A549 (cell line): ENCODE measurements around the gene PPP2R5A. TPM values are rescaled to one million over a fixed set of nuclear protein-coding genes. Genes with fewer than 3 reads are reported as not detected.
"Not testable (repeated sequence)": the region's sequence is repeated elsewhere in the genome, so short reads cannot be mapped to it uniquely, and the experiment has no call there.

ENCODE experiments used
- ATAC-seq, 2 experiments: fragments of 200-7000 bp in 1 of 2; fragments of >200 bp in 1 of 2; cut with Nextera tagmentation in 1 of 2; cut with Tn5 transposase in 1 of 2; 3 replicates each; pipeline versions ENCODE4 v1.8.0 to v1.9.1; 2018 to 2020; ENCODE audit warnings: mild to moderate bottlenecking in 1 of 2, moderate library complexity in 1 of 2
- CTCF ChIA-PET: fragments of 300-600 bp; sonication (Branson Sonifier 250); formaldehyde crosslinking; extraction: SDS; loops from one replicate; lab custom pipeline; 2021; ENCODE audit warnings: antibody characterized with exemption, inconsistent platforms; lab: Yijun Ruan, JAX
- POLR2A ChIA-PET: fragments of 350-600 bp; formaldehyde crosslinking; extraction: SDS; loops from one replicate; lab custom pipeline; 2021; ENCODE audit warnings: antibody characterized with exemption, inconsistent platforms; lab: Yijun Ruan, JAX
- DNase-seq, 2 experiments: peaks; one replicate each; pipeline versions ENCODE4 v3.0.0 to v3.0.0-alpha.2; 2011 to 2016; ENCODE audit warnings: low read depth in 1 of 2, low spot score in 1 of 2
- FAIRE-seq: peaks from 2 replicates; lab custom pipeline; 2011; peaks lifted over from hg19 to GRCh38; lab: Jason Lieb, UNC
- H3K27ac ChIP-seq, 2 experiments: fragments of >200 bp; sonication (Bioruptor Twin); formaldehyde crosslinking; 3 replicates each; pipeline ENCODE4 v1.5.1; 2016 to 2017
- H3K4me1 ChIP-seq: fragments of >200 bp; sonication (Bioruptor Twin); formaldehyde crosslinking; 3 replicates; pipeline ENCODE4 v1.6.1; 2016
- H3K4me2 ChIP-seq: fragments of >200 bp; sonication (Bioruptor Twin); formaldehyde crosslinking; 3 replicates; pipeline ENCODE4 v1.6.1; 2016
- H3K4me3 ChIP-seq: fragments of >200 bp; sonication (Bioruptor Twin); formaldehyde crosslinking; 3 replicates; pipeline ENCODE4 v1.5.1; 2016
- H3K9me3 ChIP-seq: fragments of >200 bp; sonication (Bioruptor Twin); formaldehyde crosslinking; 3 replicates; pipeline ENCODE4 v1.6.1; 2016
- BCL3 ChIP-seq: fragments of >200 bp; sonication (Bioruptor Twin); formaldehyde crosslinking; IDR thresholded peaks from 3 replicates; pipeline ENCODE4 v1.6.1; 2016
- BHLHE40 ChIP-seq: IDR thresholded peaks from 2 replicates; pipeline ENCODE4 v1.6.1; 2012; ENCODE audit warnings: low read depth, low read length, inconsistent platforms
- CBX8 ChIP-seq: fragments of 200-600 bp; sonication (generic); IDR thresholded peaks from 2 replicates; pipeline ENCODE4 v1.6.1; 2016
- CTCF ChIP-seq: fragments of >200 bp; sonication (Bioruptor Twin); formaldehyde crosslinking; IDR thresholded peaks from 3 replicates; pipeline ENCODE4 v1.5.1; 2016
- ESRRA ChIP-seq: fragments of 150-350 bp; IDR thresholded peaks from 2 replicates; pipeline ENCODE4 v1.6.1; 2014; ENCODE audit warnings: mild to moderate bottlenecking, low read length, borderline replicate concordance
- GATA3 ChIP-seq: IDR thresholded peaks from 2 replicates; pipeline ENCODE4 v1.6.1; 2012; ENCODE audit warnings: borderline replicate concordance
- HOXA7 ChIP-seq: fragments of 250-450 bp; sonication (Bioruptor Pico); IDR thresholded peaks from 2 replicates; pipeline ENCODE4 v1.5.0; 2020; ENCODE audit warnings: mild to moderate bottlenecking, moderate library complexity
- JUN ChIP-seq, 2 experiments: fragments of >200 bp; sonication (Bioruptor Twin); formaldehyde crosslinking; IDR thresholded peaks; 2 replicates in 1 of 2; 3 replicates in 1 of 2; pipeline ENCODE4 v1.6.1; 2016 to 2017
- JUNB ChIP-seq: fragments of >200 bp; sonication (Bioruptor Twin); formaldehyde crosslinking; IDR thresholded peaks from 2 replicates; pipeline ENCODE4 v1.6.1; 2016
- NPAS2 ChIP-seq: fragments of 250-450 bp; sonication (Bioruptor Pico); IDR thresholded peaks from 2 replicates; pipeline ENCODE4 v1.8.0; 2022; ENCODE audit warnings: mild to moderate bottlenecking, moderate library complexity, borderline replicate concordance
- PHF8 ChIP-seq: fragments of 200-600 bp; sonication (generic); IDR thresholded peaks from 2 replicates; pipeline ENCODE4 v1.6.1; 2016; ENCODE audit warnings: low read depth, mild to moderate bottlenecking, antibody characterized with exemption, moderate library complexity, borderline replicate concordance
- RAD21 ChIP-seq, 2 experiments: fragments of >200 bp in 1 of 2; sonication (Bioruptor Twin) in 1 of 2; formaldehyde crosslinking in 1 of 2; IDR thresholded peaks in 1 of 2; conservative IDR thresholded peaks in 1 of 2; 2 replicates in 1 of 2; 3 replicates in 1 of 2; pipeline ENCODE4 v1.6.1; 2012 to 2018; ENCODE audit warnings: inconsistent platforms in 1 of 2
- RARB ChIP-seq: fragments of 250-450 bp; sonication (Bioruptor Pico); IDR thresholded peaks from 2 replicates; pipeline ENCODE4 v1.8.0; 2021; ENCODE audit warnings: mild to moderate bottlenecking, moderate library complexity
- RFX5 ChIP-seq: fragments of 450-650 bp; IDR thresholded peaks from 2 replicates; pipeline ENCODE4 v1.7.1; 2014; ENCODE audit warnings: antibody characterized with exemption, mild to moderate bottlenecking, moderate library complexity
- ZNF302 ChIP-seq: fragments of 250-450 bp; sonication (Bioruptor Pico); IDR thresholded peaks from 2 replicates; pipeline ENCODE4 v1.9.0; 2021; ENCODE audit warnings: inconsistent platforms, mild to moderate bottlenecking, moderate library complexity
- WGBS: methylation state at CpG from one replicate; pipeline ENCODE4 v1.1.6; 2017; ENCODE audit errors: missing lambda C conversion rate; 5-methylcytosine and 5-hydroxymethylcytosine counted together
- polyA plus RNA-seq, 4 experiments: library from polyadenylated mRNA; depleted of rRNA in 3 of 4; stranded (reverse); fragments of >200 nt; fragmentation: RNase III in 1 of 4; extraction: RNeasy Plus Mini Kit Qiagen cat#74134 plus additional on column Dnase treatment in 1 of 4; gene quantifications; 2 replicates in 3 of 4; 3 replicates in 1 of 4; pipeline ENCODE4 v1.2.3, GENCODE V29; 2011 to 2017
- TF ChIP-seq, protein P1 (sequence below): IDR thresholded peaks from 2 replicates; pipeline ENCODE4 v1.6.1; 2012; ENCODE audit warnings: low read depth, borderline replicate concordance
- TF ChIP-seq, protein P2 (sequence below): IDR thresholded peaks from 2 replicates; pipeline ENCODE4 v1.6.1; 2012

PPP2R5A gene
- polyA plus RNA-seq, 2 of the 4 experiments (the other 2 are of a cell fraction) = 14.9 to 37.6 TPM

GRCh38 chr1:212317916-212318315 lies 32.7 kb downstream of the PPP2R5A start:
- CTCF ChIA-PET = interaction anchor here (1.3 kb wide), 1 partner anchor 247 kb away, joined by 3 read pairs; no protein-coding TSS in a partner anchor
- 89% methylated on average over 2 of the region's 2 CpGs for WGBS
- POLR2A ChIA-PET = no interaction called here
- TF ChIP-seq RAD21 (conservative IDR thresholded peaks at IDR 0.05 in 1 of 2, IDR thresholded peaks at IDR 0.05 in 1 of 2) = no peak
- TF ChIP-seq ESRRA = no peak
- TF ChIP-seq GATA3 = no peak
- TF ChIP-seq JUN (IDR thresholded peaks at IDR 0.05) = no peak
- TF ChIP-seq, protein P1, sequence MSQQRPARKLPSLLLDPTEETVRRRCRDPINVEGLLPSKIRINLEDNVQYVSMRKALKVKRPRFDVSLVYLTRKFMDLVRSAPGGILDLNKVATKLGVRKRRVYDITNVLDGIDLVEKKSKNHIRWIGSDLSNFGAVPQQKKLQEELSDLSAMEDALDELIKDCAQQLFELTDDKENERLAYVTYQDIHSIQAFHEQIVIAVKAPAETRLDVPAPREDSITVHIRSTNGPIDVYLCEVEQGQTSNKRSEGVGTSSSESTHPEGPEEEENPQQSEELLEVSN = no peak
- no peak for TF ChIP-seq BHLHE40
- TF ChIP-seq CBX8 = no peak
- no peak for TF ChIP-seq CTCF
- Histone ChIP-seq H3K4me3 (no peak overlapping the region), H3K4me1 (no peaks in the 10 kb centered on the region; the same call in 2 of the 3 replicates), H3K9me3 (no peaks in the 10 kb centered on the region), H3K27ac (no peak overlapping the region), H3K4me2 (no peak overlapping the region)
- FAIRE-seq (no peak), ATAC-seq (no peak), DNase-seq (no peak)

- H3K4me2 ChIP-seq, H3K4me1 ChIP-seq, H3K9me3 ChIP-seq, H3K4me3 ChIP-seq, ATAC-seq, DNase-seq, H3K27ac ChIP-seq, POLR2A ChIA-PET, CTCF ChIA-PET, FAIRE-seq: not testable (repeated sequence)
- WGBS = no CpG with 5 or more reads among the region's 34 CpGs
These were observed 35.8 kb downstream of the PPP2R5A start for GRCh38 chr1:212321031-212321430.

DNA sequence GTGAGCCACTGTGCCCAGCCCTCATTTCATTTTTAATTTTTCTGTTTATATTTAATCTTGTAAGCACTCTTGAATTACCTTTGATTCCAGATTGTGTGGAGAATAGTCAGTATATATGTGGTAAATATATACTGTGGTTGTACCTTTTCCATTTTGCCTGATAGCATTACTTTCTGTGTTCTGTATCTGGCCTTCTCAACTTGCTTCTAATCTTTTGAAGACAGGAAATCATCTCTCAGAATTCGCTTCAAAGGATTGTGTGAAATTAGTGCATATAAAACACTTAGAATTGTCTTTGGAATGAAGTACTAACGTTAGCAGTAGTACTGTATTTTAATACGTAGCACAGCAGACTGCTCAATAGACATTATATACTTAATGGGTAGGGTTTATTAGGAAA lies 37.9 kb downstream of the PPP2R5A start:
- no peak for ATAC-seq
- 77% methylated on average over 3 of the region's 3 CpGs for WGBS
- ChIA-PET CTCF (interaction anchor here (0.9 to 1.5 kb wide), 3 partner anchors 11 to 252 kb away, joined by 3 to 4 read pairs (median 3); no protein-coding TSS in a partner anchor), POLR2A (no interaction called here)
- H3K27ac ChIP-seq = no peak overlapping the region
- no peaks in the 10 kb centered on the region for H3K9me3 ChIP-seq
- H3K4me3 ChIP-seq = no peak overlapping the region
- DNase-seq = no peak
- no peaks in the 10 kb centered on the region; the same call in 2 of the 3 replicates for H3K4me1 ChIP-seq
- H3K4me2 ChIP-seq = no peak overlapping the region
- TF ChIP-seq ZNF302 = no peak
- no peak for TF ChIP-seq RFX5
- TF ChIP-seq NPAS2 = no peak
- TF ChIP-seq PHF8 = no peak
- TF ChIP-seq JUNB = no peak
- TF ChIP-seq, protein P2, sequence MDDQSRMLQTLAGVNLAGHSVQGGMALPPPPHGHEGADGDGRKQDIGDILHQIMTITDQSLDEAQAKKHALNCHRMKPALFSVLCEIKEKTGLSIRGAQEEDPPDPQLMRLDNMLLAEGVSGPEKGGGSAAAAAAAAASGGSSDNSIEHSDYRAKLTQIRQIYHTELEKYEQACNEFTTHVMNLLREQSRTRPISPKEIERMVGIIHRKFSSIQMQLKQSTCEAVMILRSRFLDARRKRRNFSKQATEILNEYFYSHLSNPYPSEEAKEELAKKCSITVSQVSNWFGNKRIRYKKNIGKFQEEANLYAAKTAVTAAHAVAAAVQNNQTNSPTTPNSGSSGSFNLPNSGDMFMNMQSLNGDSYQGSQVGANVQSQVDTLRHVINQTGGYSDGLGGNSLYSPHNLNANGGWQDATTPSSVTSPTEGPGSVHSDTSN = no peak
- no peak for TF ChIP-seq RARB
- TF ChIP-seq, all 56 proteins: peak for 0
- no peak for FAIRE-seq

DNA sequence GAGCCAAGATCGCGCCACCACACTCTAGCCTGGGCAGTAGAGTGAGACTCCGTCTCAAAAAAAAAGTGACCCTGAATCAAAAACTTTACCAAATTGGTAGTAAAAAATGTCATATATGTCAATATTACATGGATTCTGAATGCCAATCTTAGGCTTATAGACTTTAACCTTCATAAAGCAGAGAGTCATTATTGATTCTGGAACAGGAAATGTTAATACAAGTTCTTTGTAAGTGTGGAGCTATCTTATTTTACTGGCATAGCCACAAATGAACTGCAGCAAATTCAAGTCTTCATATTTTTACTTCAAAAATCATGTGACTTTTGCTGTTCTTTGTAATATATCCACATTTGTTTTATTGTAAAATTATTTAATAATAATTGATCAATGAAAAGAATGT lies 41.3 kb downstream of the PPP2R5A start:
- no peak overlapping the region for H3K27ac ChIP-seq
- no peak for TF ChIP-seq BCL3
- no peak for TF ChIP-seq HOXA7
- no peak for DNase-seq
- no peak overlapping the region for H3K4me3 ChIP-seq
- no peak for ATAC-seq
- FAIRE-seq = no peak
- CTCF ChIA-PET = interaction anchor here (0.6 to 1.4 kb wide), 2 partner anchors 42 to 128 kb away, joined by 3 read pairs; no protein-coding TSS in a partner anchor
- WGBS = 85% methylated on average over 3 of the region's 3 CpGs
- H3K4me1 ChIP-seq = no peaks in the 10 kb centered on the region
- no peaks in the 10 kb centered on the region for H3K9me3 ChIP-seq
- POLR2A ChIA-PET = no interaction called here
- H3K4me2 ChIP-seq = no peak overlapping the region
